Activated T-cell treated with anti-CD3 and anti-CD28 coated beads for 48 hours (primary cell): ENCODE results near the gene GNB1.
"Not testable (repeated sequence)": the region's sequence is repeated elsewhere in the genome, so short reads cannot be mapped to it uniquely, and the experiment has no call there.

ENCODE experiments used
- DNase-seq: peaks from one replicate; pipeline ENCODE4 v3.0.0-alpha.2; 2020; ENCODE audit warnings: low read depth

GNB1 gene

GRCh38 chr1:1890506-1891348 is at the start of gene GNB1:
Gene GNB1, minus strand, starts transcription at chr1:1891087. Its CDS starts 65,634 bp downstream, at chr1:1825453.
- peak; percentile 92 for DNase-seq

- DNase-seq = no peak
These were observed 49.2 kb upstream of the GNB1 start for GRCh38 chr1:1940123-1940425.

- DNase-seq = no peak
These were observed 48.6 kb upstream of the GNB1 start for GRCh38 chr1:1939296-1940122.

GRCh38 chr1:1938613-1939295 is 47.9 kb upstream of the GNB1 start:
- no peak for DNase-seq

GRCh38 chr1:1938276-1938573 is 47.3 kb upstream of the GNB1 start:
- DNase-seq = no peak

GRCh38 chr1:1937549-1938275 is 46.8 kb upstream of the GNB1 start:
- no peak for DNase-seq

GRCh38 chr1:1937061-1937460 is 46.2 kb upstream of the GNB1 start:
- DNase-seq = no peak

- not testable (repeated sequence) for DNase-seq
These were observed 44.0 kb upstream of the GNB1 start for GRCh38 chr1:1934848-1935247.

- DNase-seq = no peak
These were observed 39.0 kb upstream of the GNB1 start for GRCh38 chr1:1929639-1930545.

- DNase-seq = no peak
These were observed 38.3 kb upstream of the GNB1 start for GRCh38 chr1:1929102-1929638.

GRCh38 chr1:1928231-1929101 is 37.6 kb upstream of the GNB1 start:
- no peak for DNase-seq

- no peak for DNase-seq
These were observed 36.9 kb upstream of the GNB1 start for GRCh38 chr1:1927751-1928150.

GRCh38 chr1:1926886-1927660 is 36.2 kb upstream of the GNB1 start:
- no peak for DNase-seq

- no peak for DNase-seq
These were observed 35.5 kb upstream of the GNB1 start for GRCh38 chr1:1926346-1926811.

- DNase-seq = no peak
These were observed 34.8 kb upstream of the GNB1 start for GRCh38 chr1:1925437-1926345.

GRCh38 chr1:1924849-1925248 is 34.0 kb upstream of the GNB1 start:
- DNase-seq = no peak

- no peak for DNase-seq
These were observed 33.5 kb upstream of the GNB1 start for GRCh38 chr1:1924386-1924785.
